Ishikawa (cell line): ENCODE data around the gene VAV1.

ENCODE experiments used
- CEBPB ChIP-seq: IDR thresholded peaks from 2 replicates; pipeline ENCODE4 v1.6.1; 2012
- CREB1 ChIP-seq: IDR thresholded peaks from 2 replicates; pipeline ENCODE4 v1.6.1; 2012; ENCODE audit warnings: low read depth
- EGR1 ChIP-seq: IDR thresholded peaks from 2 replicates; pipeline ENCODE4 v1.6.1; 2012
- EP300 ChIP-seq: IDR thresholded peaks from 2 replicates; pipeline ENCODE4 v1.6.1; 2012; ENCODE audit warnings: borderline replicate concordance
- FOXM1 ChIP-seq: IDR thresholded peaks from 2 replicates; pipeline ENCODE4 v1.6.1; 2012; ENCODE audit warnings: low read depth, borderline replicate concordance
- NFIC ChIP-seq: IDR thresholded peaks from 2 replicates; pipeline ENCODE4 v1.6.1; 2012
- RAD21 ChIP-seq: IDR thresholded peaks from 2 replicates; pipeline ENCODE4 v1.6.1; 2012; ENCODE audit warnings: low read depth
- TAF1 ChIP-seq: IDR thresholded peaks from 2 replicates; pipeline ENCODE4 v1.6.1; 2012; ENCODE audit warnings: low read depth, mild to moderate bottlenecking
- TCF12 ChIP-seq: IDR thresholded peaks from 2 replicates; pipeline ENCODE4 v1.6.1; 2012; ENCODE audit warnings: low read depth
- TEAD4 ChIP-seq: IDR thresholded peaks from 2 replicates; pipeline ENCODE4 v1.6.1; 2012
- YY1 ChIP-seq: IDR thresholded peaks from 2 replicates; pipeline ENCODE4 v1.6.1; 2012; ENCODE audit warnings: low read depth
- ZBTB7A ChIP-seq: IDR thresholded peaks from 2 replicates; pipeline ENCODE4 v1.6.1; 2012; ENCODE audit warnings: low read depth
- TF ChIP-seq, protein P1 (sequence below): IDR thresholded peaks from 2 replicates; pipeline ENCODE4 v1.6.1; 2012; ENCODE audit warnings: low read depth, mild to moderate bottlenecking
- TF ChIP-seq, protein P2 (sequence below): IDR thresholded peaks from 2 replicates; pipeline ENCODE4 v1.6.1; 2012
- TF ChIP-seq, protein P3 (sequence below): IDR thresholded peaks from 2 replicates; pipeline ENCODE4 v1.6.1; 2012

Gene VAV1

DNA sequence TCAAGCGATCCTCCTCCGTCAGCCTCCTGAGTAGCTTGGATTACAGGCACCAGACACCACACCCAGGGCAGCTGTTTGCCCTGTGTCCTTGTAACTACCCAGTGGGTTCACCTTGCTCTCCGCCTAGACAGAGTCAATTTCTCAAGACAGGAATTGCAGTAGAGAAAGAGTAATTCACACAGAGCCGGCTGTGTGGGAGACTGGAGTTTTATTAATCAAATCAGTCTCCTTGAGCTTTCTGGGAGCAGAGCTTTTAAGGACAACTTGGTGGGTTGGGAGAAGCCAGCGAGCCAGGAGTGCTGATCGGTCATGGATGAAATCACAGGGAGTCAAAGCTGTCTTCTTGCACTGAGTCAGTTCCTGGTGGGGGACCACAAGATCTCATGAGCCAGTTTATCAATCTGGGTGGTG is 94.2 kb downstream of the VAV1 start:
- TF ChIP-seq, protein P1, sequence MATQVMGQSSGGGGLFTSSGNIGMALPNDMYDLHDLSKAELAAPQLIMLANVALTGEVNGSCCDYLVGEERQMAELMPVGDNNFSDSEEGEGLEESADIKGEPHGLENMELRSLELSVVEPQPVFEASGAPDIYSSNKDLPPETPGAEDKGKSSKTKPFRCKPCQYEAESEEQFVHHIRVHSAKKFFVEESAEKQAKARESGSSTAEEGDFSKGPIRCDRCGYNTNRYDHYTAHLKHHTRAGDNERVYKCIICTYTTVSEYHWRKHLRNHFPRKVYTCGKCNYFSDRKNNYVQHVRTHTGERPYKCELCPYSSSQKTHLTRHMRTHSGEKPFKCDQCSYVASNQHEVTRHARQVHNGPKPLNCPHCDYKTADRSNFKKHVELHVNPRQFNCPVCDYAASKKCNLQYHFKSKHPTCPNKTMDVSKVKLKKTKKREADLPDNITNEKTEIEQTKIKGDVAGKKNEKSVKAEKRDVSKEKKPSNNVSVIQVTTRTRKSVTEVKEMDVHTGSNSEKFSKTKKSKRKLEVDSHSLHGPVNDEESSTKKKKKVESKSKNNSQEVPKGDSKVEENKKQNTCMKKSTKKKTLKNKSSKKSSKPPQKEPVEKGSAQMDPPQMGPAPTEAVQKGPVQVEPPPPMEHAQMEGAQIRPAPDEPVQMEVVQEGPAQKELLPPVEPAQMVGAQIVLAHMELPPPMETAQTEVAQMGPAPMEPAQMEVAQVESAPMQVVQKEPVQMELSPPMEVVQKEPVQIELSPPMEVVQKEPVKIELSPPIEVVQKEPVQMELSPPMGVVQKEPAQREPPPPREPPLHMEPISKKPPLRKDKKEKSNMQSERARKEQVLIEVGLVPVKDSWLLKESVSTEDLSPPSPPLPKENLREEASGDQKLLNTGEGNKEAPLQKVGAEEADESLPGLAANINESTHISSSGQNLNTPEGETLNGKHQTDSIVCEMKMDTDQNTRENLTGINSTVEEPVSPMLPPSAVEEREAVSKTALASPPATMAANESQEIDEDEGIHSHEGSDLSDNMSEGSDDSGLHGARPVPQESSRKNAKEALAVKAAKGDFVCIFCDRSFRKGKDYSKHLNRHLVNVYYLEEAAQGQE = no peak
- TF ChIP-seq, protein P2, sequence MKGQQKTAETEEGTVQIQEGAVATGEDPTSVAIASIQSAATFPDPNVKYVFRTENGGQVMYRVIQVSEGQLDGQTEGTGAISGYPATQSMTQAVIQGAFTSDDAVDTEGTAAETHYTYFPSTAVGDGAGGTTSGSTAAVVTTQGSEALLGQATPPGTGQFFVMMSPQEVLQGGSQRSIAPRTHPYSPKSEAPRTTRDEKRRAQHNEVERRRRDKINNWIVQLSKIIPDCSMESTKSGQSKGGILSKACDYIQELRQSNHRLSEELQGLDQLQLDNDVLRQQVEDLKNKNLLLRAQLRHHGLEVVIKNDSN = no peak
- TF ChIP-seq TAF1 (no peak), YY1 (no peak), RAD21 (no peak), EGR1 (no peak), CEBPB (no peak), ZBTB7A (no peak), NFIC (no peak)

DNA sequence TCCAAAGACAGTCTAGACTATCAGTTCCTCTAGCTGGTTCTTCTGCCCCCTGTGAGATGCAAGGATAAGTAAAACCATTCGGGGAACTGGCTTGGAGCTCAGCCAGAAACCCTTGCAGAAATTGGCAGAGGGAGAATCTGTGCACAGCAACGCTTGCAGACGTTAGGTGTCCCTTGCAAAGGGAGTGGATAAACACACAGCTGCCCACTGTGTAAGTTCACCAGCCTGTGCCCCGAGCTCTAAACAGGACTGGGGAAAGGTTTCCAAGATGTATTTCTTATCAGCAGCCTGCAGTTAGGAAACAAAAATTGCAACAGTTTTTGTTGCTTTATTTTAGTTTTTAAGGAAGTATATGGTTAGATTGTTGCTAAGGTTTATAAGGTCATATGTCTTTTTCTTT is 95.8 kb downstream of the VAV1 start:
- TF ChIP-seq EP300 = no peak
- no peak for TF ChIP-seq CEBPB
- TF ChIP-seq CREB1 = no peak
- TF ChIP-seq, protein P2 = no peak
- TF ChIP-seq, protein P3, sequence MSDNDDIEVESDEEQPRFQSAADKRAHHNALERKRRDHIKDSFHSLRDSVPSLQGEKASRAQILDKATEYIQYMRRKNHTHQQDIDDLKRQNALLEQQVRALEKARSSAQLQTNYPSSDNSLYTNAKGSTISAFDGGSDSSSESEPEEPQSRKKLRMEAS = no peak
- no peak for TF ChIP-seq FOXM1
- no peak for TF ChIP-seq YY1
- no peak for TF ChIP-seq TCF12
- TF ChIP-seq TAF1 = no peak
- TF ChIP-seq, protein P1 = no peak
- TF ChIP-seq EGR1 = no peak
- TF ChIP-seq NFIC = no peak

DNA sequence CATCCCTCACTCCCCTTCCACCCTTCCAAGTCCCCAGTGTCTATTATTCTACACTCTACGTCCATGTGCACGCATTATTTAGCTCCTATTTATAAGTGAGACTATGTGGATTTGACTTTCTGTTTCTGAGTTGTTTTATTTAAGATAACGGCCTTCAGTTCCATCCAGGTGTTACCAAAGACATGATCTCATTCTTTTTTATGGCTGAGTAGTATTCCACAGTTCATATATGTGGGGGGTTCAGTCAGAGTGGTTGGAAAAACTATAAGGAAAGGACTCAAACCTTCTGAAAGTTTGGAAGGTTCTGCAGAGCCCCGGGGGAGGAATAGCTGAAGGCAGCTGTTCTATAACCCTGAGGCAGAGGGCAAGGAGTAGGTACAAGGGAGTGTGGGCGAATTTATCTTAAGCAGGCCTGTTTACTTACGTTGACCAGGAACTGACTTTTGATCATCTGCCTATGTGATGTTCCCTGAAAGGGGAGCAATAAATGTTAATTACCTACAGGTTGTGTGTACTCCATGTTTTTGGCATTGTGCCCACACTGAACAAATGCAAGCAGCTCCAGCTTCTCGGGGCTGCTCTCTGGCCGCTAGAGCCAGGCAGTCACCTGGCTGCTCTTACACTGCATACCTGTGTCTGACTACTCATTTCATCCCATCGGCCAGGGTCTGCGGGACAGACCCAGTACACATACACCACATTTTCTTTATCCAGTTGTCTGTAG is 101.4 kb downstream of the VAV1 start:
- no peak for TF ChIP-seq ZBTB7A
- TF ChIP-seq TAF1 = no peak
- no peak for TF ChIP-seq FOXM1
- TF ChIP-seq, protein P2 = no peak

DNA sequence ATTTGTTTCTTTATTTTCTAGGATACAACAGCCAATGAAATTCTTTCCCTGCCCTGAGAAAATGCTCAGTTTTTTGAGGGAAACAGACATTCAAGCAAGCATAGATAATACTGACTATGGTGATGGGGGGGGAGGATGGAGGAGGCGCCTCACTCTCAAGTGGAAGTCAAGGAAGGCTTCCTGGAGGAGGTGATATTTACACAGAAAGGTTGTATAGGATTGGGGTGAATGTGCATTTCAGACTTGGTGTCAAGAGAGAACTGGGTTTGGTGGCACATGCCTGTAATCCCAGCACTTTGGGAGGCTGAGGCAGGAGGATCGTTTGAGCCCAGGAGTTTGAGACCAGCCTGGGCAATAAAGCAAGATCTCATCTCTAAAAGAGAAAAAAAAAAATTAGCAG is 102.7 kb downstream of the VAV1 start:
- TF ChIP-seq CREB1 (no peak), YY1 (no peak), EP300 (no peak), TCF12 (no peak), TEAD4 (no peak), TAF1 (no peak), FOXM1 (no peak), RAD21 (no peak), CEBPB (no peak), EGR1 (no peak), NFIC (no peak)
- TF ChIP-seq, protein P3 = no peak
- TF ChIP-seq, protein P2 = no peak
- TF ChIP-seq, protein P1 = no peak
